ENCODE measurements around the gene CTXN1.
A peak's percentile ranks its signal among the peaks of the same experiment; 100 is the strongest.

CTXN1 gene

GRCh38 chr19:7888145-7888825, 37.6 kb downstream of the CTXN1 start, which contains the start of gene LRRC8E (continued):
- TF ChIP-seq ZNF26 (tag by site-specific recombination; IDR thresholded peaks at IDR 0.05): no peak
- TF ChIP-seq, protein P1, sequence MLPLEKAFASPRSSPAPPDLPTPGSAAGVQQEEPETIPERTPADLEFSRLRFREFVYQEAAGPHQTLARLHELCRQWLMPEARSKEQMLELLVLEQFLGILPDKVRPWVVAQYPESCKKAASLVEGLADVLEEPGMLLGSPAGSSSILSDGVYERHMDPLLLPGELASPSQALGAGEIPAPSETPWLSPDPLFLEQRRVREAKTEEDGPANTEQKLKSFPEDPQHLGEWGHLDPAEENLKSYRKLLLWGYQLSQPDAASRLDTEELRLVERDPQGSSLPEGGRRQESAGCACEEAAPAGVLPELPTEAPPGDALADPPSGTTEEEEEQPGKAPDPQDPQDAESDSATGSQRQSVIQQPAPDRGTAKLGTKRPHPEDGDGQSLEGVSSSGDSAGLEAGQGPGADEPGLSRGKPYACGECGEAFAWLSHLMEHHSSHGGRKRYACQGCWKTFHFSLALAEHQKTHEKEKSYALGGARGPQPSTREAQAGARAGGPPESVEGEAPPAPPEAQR (tag by site-specific recombination; IDR thresholded peaks at IDR 0.05): no peak
- TF ChIP-seq ZNF501 (tag by site-specific recombination; IDR thresholded peaks at IDR 0.05): 0 out of 2 replicates have a peak, but pooled peaks have one; percentile 37
- TF ChIP-seq ZNF19 (tag by site-specific recombination; IDR thresholded peaks at IDR 0.05; ENCODE audit: low read depth): no peak
- no peak for TF ChIP-seq ZNF133 (tag by site-specific recombination; IDR thresholded peaks at IDR 0.05)
- TF ChIP-seq ZNF184 (tag by site-specific recombination; IDR thresholded peaks at IDR 0.05): no peak
- TF ChIP-seq ZNF629 (tag by site-specific recombination; IDR thresholded peaks at IDR 0.05): peak; percentile 42; the same call in 1 of the 2 replicates
- TF ChIP-seq GLI4 (tag by site-specific recombination; IDR thresholded peaks at IDR 0.05): no peak
- TF ChIP-seq, protein P2, sequence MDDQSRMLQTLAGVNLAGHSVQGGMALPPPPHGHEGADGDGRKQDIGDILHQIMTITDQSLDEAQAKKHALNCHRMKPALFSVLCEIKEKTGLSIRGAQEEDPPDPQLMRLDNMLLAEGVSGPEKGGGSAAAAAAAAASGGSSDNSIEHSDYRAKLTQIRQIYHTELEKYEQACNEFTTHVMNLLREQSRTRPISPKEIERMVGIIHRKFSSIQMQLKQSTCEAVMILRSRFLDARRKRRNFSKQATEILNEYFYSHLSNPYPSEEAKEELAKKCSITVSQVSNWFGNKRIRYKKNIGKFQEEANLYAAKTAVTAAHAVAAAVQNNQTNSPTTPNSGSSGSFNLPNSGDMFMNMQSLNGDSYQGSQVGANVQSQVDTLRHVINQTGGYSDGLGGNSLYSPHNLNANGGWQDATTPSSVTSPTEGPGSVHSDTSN (CRISPR knock-in tag; IDR thresholded peaks at IDR 0.05): no peak
- TF ChIP-seq ZFP69B (tag by site-specific recombination; IDR thresholded peaks at IDR 0.05): peak; percentile 51; the same call in 1 of the 2 replicates
- TF ChIP-seq KLF17 (tag by site-specific recombination; IDR thresholded peaks at IDR 0.05): peak; percentile 77; the same call in 1 of the 2 replicates
- no peak for TF ChIP-seq ZBTB48 (tag by site-specific recombination; IDR thresholded peaks at IDR 0.05)
- no peak for TF ChIP-seq ZFP3 (tag by site-specific recombination; IDR thresholded peaks at IDR 0.05; ENCODE audit: low read depth)
- no peak for TF ChIP-seq BCL11B (tag by site-specific recombination; IDR thresholded peaks at IDR 0.05; ENCODE audit: low read depth)
- no peak for TF ChIP-seq ZNF274 (IDR thresholded peaks at IDR 0.05; ENCODE audit: low read length)
- TF ChIP-seq ZNF274 (tag by site-specific recombination; IDR thresholded peaks at IDR 0.05; ENCODE audit: borderline replicate concordance): no peak
- no peak for TF ChIP-seq ZNF140 (tag by site-specific recombination; IDR thresholded peaks at IDR 0.05)
- no peak for TF ChIP-seq ZNF394 (tag by site-specific recombination; IDR thresholded peaks at IDR 0.05; ENCODE audit: borderline replicate concordance)
- TF ChIP-seq ZNF175 (tag by site-specific recombination; IDR thresholded peaks at IDR 0.05): no peak
- TF ChIP-seq, protein P3, sequence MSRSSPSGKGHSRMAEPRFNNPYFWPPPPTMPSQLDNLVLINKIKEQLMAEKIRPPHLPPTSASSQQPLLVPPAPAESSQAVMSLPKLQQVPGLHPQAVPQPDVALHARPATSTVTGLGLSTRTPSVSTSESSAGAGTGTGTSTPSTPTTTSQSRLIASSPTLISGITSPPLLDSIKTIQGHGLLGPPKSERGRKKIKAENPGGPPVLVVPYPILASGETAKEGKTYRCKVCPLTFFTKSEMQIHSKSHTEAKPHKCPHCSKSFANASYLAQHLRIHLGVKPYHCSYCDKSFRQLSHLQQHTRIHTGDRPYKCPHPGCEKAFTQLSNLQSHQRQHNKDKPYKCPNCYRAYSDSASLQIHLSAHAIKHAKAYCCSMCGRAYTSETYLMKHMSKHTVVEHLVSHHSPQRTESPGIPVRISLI (tag by site-specific recombination; IDR thresholded peaks at IDR 0.05): no peak
- no peak for TF ChIP-seq ZNF354C (tag by site-specific recombination; IDR thresholded peaks at IDR 0.05; ENCODE audit: borderline replicate concordance, low read depth)
- TF ChIP-seq, protein P4, sequence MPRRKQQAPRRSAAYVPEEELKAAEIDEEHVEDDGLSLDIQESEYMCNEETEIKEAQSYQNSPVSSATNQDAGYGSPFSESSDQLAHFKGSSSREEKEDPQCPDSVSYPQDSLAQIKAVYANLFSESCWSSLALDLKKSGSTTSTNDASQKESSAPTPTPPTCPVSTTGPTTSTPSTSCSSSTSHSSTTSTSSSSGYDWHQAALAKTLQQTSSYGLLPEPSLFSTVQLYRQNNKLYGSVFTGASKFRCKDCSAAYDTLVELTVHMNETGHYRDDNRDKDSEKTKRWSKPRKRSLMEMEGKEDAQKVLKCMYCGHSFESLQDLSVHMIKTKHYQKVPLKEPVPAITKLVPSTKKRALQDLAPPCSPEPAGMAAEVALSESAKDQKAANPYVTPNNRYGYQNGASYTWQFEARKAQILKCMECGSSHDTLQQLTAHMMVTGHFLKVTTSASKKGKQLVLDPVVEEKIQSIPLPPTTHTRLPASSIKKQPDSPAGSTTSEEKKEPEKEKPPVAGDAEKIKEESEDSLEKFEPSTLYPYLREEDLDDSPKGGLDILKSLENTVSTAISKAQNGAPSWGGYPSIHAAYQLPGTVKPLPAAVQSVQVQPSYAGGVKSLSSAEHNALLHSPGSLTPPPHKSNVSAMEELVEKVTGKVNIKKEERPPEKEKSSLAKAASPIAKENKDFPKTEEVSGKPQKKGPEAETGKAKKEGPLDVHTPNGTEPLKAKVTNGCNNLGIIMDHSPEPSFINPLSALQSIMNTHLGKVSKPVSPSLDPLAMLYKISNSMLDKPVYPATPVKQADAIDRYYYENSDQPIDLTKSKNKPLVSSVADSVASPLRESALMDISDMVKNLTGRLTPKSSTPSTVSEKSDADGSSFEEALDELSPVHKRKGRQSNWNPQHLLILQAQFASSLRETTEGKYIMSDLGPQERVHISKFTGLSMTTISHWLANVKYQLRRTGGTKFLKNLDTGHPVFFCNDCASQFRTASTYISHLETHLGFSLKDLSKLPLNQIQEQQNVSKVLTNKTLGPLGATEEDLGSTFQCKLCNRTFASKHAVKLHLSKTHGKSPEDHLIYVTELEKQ (tag by site-specific recombination; IDR thresholded peaks at IDR 0.05; ENCODE audit: borderline replicate concordance): no peak
- TF ChIP-seq, protein P5, sequence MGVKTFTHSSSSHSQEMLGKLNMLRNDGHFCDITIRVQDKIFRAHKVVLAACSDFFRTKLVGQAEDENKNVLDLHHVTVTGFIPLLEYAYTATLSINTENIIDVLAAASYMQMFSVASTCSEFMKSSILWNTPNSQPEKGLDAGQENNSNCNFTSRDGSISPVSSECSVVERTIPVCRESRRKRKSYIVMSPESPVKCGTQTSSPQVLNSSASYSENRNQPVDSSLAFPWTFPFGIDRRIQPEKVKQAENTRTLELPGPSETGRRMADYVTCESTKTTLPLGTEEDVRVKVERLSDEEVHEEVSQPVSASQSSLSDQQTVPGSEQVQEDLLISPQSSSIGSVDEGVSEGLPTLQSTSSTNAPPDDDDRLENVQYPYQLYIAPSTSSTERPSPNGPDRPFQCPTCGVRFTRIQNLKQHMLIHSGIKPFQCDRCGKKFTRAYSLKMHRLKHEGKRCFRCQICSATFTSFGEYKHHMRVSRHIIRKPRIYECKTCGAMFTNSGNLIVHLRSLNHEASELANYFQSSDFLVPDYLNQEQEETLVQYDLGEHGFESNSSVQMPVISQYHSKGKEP (tag by site-specific recombination; IDR thresholded peaks at IDR 0.05): no peak
- TF ChIP-seq ZNF548 (tag by site-specific recombination; IDR thresholded peaks at IDR 0.05): no peak
- TF ChIP-seq ZNF146 (tag by site-specific recombination; IDR thresholded peaks at IDR 0.05): no peak
- peak; percentile 56; the same call in 1 of the 2 replicates for TF ChIP-seq KLF10 (tag by site-specific recombination; IDR thresholded peaks at IDR 0.05)
- no peak for TF ChIP-seq KLF7 (tag by site-specific recombination; IDR thresholded peaks at IDR 0.05; ENCODE audit: borderline replicate concordance)
- no peak for TF ChIP-seq HOXA7 (CRISPR knock-in tag; IDR thresholded peaks at IDR 0.05; ENCODE audit: borderline replicate concordance)
- TF ChIP-seq ZNF792 (tag by site-specific recombination; IDR thresholded peaks at IDR 0.05): no peak
